Psoas muscle (tissue), 8 donors: Measurements from ENCODE around the gene CD300LB. TPM values are rescaled to one million over a fixed set of nuclear protein-coding genes. Genes with fewer than 3 reads are reported as not detected.

ENCODE experiments used
- ATAC-seq, 4 donors: fragments of 200-7000 bp; cut with Tn5 transposase; one replicate each; pipeline ENCODE4 v1.9.1; 2020; ENCODE audit warnings: moderate library complexity in 3 of 4, mild to moderate bottlenecking in 2 of 4
- DNase-seq, 2 donors: peaks; one replicate each; pipeline ENCODE4 v3.0.0-alpha.2; 2020
- H3K27ac ChIP-seq: fragments of 200-600 bp; one replicate; pipeline ENCODE4 v1.8.0; 2022
- H3K27me3 ChIP-seq, 3 donors: fragments of 200-600 bp in 1 of 3; one replicate each; pipeline versions ENCODE4 v1.6.1 to v1.8.0; 2013 to 2022; ENCODE audit warnings: low read length in 2 of 3, mild to moderate bottlenecking in 2 of 3, moderate library complexity in 1 of 3; ENCODE audit not compliant: insufficient read depth in 3 of 3
- H3K36me3 ChIP-seq, 2 donors: fragments of 200-600 bp in 1 of 2; one replicate each; pipeline versions ENCODE4 v1.6.1 to v1.8.0; 2013 to 2022; ENCODE audit warnings: low read depth in 1 of 2, mild to moderate bottlenecking in 1 of 2, moderate library complexity in 1 of 2; ENCODE audit not compliant: insufficient read depth in 1 of 2
- H3K4me1 ChIP-seq: fragments of 200-600 bp; one replicate; pipeline ENCODE4 v1.8.0; 2022
- H3K4me3 ChIP-seq: fragments of 200-600 bp; one replicate; pipeline ENCODE4 v1.8.0; 2022; ENCODE audit warnings: mild to moderate bottlenecking
- H3K9me3 ChIP-seq: fragments of 200-600 bp; one replicate; pipeline ENCODE4 v1.8.0; 2022
- WGBS, 3 donors: extraction: QIAGEN DNeasy Blood & Tissue Kit; methylation state at CpG; one replicate each; pipeline versions ENCODE4 v1.1.6 to v1.1.7; 2013; 5-methylcytosine and 5-hydroxymethylcytosine counted together
- intact Hi-C, 2 donors: fragments of 100-400 bp; cut with DNase I; formaldehyde crosslinking; loops; one replicate each; pipeline versions ENCODE4 v1.11.0 to v1.14.2; 2022
- polyA plus RNA-seq, 3 donors: library from polyadenylated mRNA; stranded (reverse); fragments of 200-250 nt; gene quantifications; one replicate each; pipeline ENCODE4 v1.2.3, GENCODE V29; 2013
- total RNA-seq, 4 donors: library from RNA; stranded (reverse); fragmentation: NEBNext Ultra II Directional in 2 of 4; extraction: Animal tissue kit (Norgen Biotek cat#: 25700) in 2 of 4; gene quantifications; one replicate each; pipeline versions ENCODE4 v1.2.1 to v1.2.4, GENCODE V29; 2021 to 2023
- TF ChIP-seq, protein P1 (sequence below): fragments of 200-600 bp; IDR thresholded peaks from one replicate; pipeline ENCODE4 v1.8.0; 2022; ENCODE audit warnings: antibody characterized with exemption
- donor health status: healthy with polysubstance abuse.
- donor health status: DM: no; HTN: no; CAD: no; lungs with moderate emphysema.
- donor health status: Bipolar disorder and iron deficiency.
- donor health status: healthy.
- donor health status: DM: yes; HTN: yes; CAD: no.
- donor health status: DM: no; HTN: no; CAD: no.
- donor health status: DM: no; HTN: no; CAD: no.
- donor health status: DM: yes; HTN: yes; CAD: no.

The CD300LB gene
- total and polyA plus RNA-seq, 7 donors: 0.01 to 0.15 (median 0.08) TPM; not detected in 3

- WGBS, 3 donors: 65 to 76% (median 72%) methylated on average over 5 of the region's 5 CpGs
- DNase-seq: no peak
- no peak within 1 kb of the TSS for H3K4me3 ChIP-seq
- no peak for ATAC-seq
- H3K27me3 ChIP-seq: no peaks in the 10 kb centered on the region
- H3K36me3 ChIP-seq: no peaks in the 10 kb centered on the region
- H3K27ac ChIP-seq: no peak within 1 kb of the TSS
- no peaks in the 10 kb centered on the region for H3K4me1 ChIP-seq
- H3K9me3 ChIP-seq: no peaks in the 10 kb centered on the region
- TF ChIP-seq, protein P1, sequence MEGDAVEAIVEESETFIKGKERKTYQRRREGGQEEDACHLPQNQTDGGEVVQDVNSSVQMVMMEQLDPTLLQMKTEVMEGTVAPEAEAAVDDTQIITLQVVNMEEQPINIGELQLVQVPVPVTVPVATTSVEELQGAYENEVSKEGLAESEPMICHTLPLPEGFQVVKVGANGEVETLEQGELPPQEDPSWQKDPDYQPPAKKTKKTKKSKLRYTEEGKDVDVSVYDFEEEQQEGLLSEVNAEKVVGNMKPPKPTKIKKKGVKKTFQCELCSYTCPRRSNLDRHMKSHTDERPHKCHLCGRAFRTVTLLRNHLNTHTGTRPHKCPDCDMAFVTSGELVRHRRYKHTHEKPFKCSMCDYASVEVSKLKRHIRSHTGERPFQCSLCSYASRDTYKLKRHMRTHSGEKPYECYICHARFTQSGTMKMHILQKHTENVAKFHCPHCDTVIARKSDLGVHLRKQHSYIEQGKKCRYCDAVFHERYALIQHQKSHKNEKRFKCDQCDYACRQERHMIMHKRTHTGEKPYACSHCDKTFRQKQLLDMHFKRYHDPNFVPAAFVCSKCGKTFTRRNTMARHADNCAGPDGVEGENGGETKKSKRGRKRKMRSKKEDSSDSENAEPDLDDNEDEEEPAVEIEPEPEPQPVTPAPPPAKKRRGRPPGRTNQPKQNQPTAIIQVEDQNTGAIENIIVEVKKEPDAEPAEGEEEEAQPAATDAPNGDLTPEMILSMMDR: no peak
- intact Hi-C loops: no loop called here
These were observed 14.6 kb upstream of the CD300LB start, which contains the start of gene CD300C for GRCh38 chr17:74545843-74546230. TSS of gene CD300C (minus strand) at chr17:74546115. CDS start at chr17:74545782, 333 bp downstream.

DNA sequence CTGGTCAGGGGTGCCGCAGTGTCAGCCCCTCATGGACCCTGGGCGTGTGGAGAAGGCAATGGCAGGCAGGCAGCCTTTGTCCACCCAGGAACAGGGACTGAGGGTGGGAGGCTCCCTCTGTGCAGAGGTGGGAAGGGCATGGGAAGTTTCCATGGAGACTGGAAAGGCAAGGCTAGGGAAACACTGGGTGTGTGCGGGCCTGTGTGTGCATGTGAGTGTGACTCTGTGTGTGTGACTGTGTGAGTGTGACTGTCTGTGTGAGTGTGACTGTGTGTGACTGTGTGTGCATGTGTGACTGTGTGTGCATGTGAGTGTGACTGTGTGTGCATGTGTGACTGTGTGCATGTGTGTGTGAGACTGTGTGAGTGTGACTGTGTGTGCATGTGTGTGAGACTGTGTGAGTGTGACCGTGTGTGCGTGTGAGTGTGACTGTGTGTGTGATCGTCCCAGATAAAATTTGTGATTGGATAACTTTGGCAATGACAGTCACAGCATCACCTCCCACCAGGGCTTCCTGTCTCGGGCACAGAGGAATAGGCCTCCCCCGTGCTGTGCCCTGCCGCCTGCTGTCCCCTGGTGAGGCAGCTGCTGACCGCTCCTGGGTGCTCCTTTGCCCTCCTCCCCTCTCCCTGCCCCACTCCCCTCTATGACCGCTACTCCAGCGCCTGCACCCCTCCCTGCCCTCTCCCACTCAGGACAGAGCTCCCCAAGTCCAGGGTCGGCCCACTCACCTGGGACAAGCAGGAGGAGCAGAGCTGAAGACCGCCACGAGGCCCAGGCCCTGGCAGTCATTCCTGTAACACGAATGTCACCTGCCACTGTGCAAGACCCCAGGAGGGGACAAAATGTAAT lies 13.9 kb upstream of the CD300LB start:
- Histone ChIP-seq H3K27me3 (no peaks in the 10 kb centered on the region), H3K27ac (no peak overlapping the region), H3K36me3 (no peaks in the 10 kb centered on the region), H3K9me3 (no peaks in the 10 kb centered on the region), H3K4me1 (no peaks in the 10 kb centered on the region), H3K4me3 (no peak overlapping the region)
- TF ChIP-seq, protein P1: no peak
- ATAC-seq (no peak), DNase-seq (no peak)
- 77 to 81% (median 78%) methylated on average over 16 of the region's 16 CpGs for WGBS, 3 donors
- intact Hi-C loops: no loop called here

- no peak overlapping the region for H3K4me3 ChIP-seq
- 84 to 88% (median 85%) methylated on average over 18 of the region's 18 CpGs for WGBS, 3 donors
- no peak for DNase-seq
These were observed 12.9 kb upstream of the CD300LB start for GRCh38 chr17:74543891-74544760.

GRCh38 chr17:74543406-74543805 lies 12.1 kb upstream of the CD300LB start:
- TF ChIP-seq, protein P1: no peak
- no peak overlapping the region for H3K4me3 ChIP-seq

More at GRCh38 chr17:74543891-74544760, 12.9 kb upstream of the CD300LB start:
- Histone ChIP-seq H3K9me3 (no peaks in the 10 kb centered on the region), H3K36me3 (no peaks in the 10 kb centered on the region), H3K4me1 (no peaks in the 10 kb centered on the region), H3K27ac (no peak overlapping the region), H3K27me3 (peaks cover 0 to under 1% (median 0%) of the 10 kb centered on the region in 3 donors)
- intact Hi-C loops: no loop called here
- TF ChIP-seq, protein P1: no peak
- no peak for ATAC-seq

More at GRCh38 chr17:74543406-74543805, 12.1 kb upstream of the CD300LB start:
- intact Hi-C loops: no loop called here
- H3K4me1 ChIP-seq: no peaks in the 10 kb centered on the region
- DNase-seq (no peak), ATAC-seq (no peak)
- peaks cover 0 to 2% (median 0%) of the 10 kb centered on the region in 3 donors for H3K27me3 ChIP-seq
- WGBS, 3 donors: 73 to 80% (median 75%) methylated on average over 13 to 14 of the region's 14 CpGs
- H3K9me3 ChIP-seq: no peaks in the 10 kb centered on the region
- no peak overlapping the region for H3K27ac ChIP-seq
- H3K36me3 ChIP-seq: no peaks in the 10 kb centered on the region
